BJ (cell line): ENCODE measurements around the gene ADSS1. TPM values are rescaled to one million over a fixed set of nuclear protein-coding genes. Genes with fewer than 3 reads are reported as not detected.

Experiments used
- CTCF ChIA-PET: fragments of 350-600 bp; formaldehyde crosslinking; extraction: SDS; loops from one replicate; lab custom pipeline; 2021; ENCODE audit warnings: antibody characterized with exemption, inconsistent platforms; lab: Yijun Ruan, JAX
- POLR2A ChIA-PET: fragments of 300-600 bp; sonication (Branson Sonifier 250); formaldehyde crosslinking; extraction: SDS; loops from one replicate; lab custom pipeline; 2021; ENCODE audit warnings: antibody characterized with exemption; lab: Charles Lee
- DNase-seq: peaks from one replicate; pipeline ENCODE4 v3.0.0-alpha.2; 2011; ENCODE audit warnings: low read depth
- H3K27me3 ChIP-seq: 2 replicates; pipeline ENCODE4 v1.6.0; 2011; ENCODE audit warnings: low read length; ENCODE audit not compliant: control insufficient read depth, insufficient read depth
- H3K36me3 ChIP-seq: 2 replicates; pipeline ENCODE4 v1.5.1; 2011; ENCODE audit warnings: low read length; ENCODE audit not compliant: control insufficient read depth, insufficient read depth
- H3K4me3 ChIP-seq: 2 replicates; pipeline ENCODE4 v1.5.1; 2011; ENCODE audit warnings: low read depth, mild to moderate bottlenecking, control low read depth, low read length
- polyA plus RNA-seq: library from polyadenylated mRNA; depleted of rRNA; stranded (reverse); fragments of >200 nt; gene quantifications from 2 replicates; pipeline ENCODE4 v1.2.3, GENCODE V29; 2011
- TF ChIP-seq, protein P1 (sequence below): IDR thresholded peaks from 2 replicates; pipeline ENCODE4 v1.5.1; 2011; ENCODE audit warnings: low read depth, mild to moderate bottlenecking, control low read depth, inconsistent platforms, low read length, moderate library complexity; ENCODE audit not compliant: insufficient read depth

Gene ADSS1
- polyA plus RNA-seq, 1 experiment = 4.5 TPM

- DNase-seq = no peak
- ChIA-PET POLR2A (no interaction called here), CTCF (interaction anchor here (1.7 kb wide), 1 partner anchor 26 kb away, joined by 3 read pairs; no protein-coding TSS in a partner anchor)
- peaks cover 42% of the 10 kb centered on the region for H3K36me3 ChIP-seq
- no peak overlapping the region for H3K4me3 ChIP-seq
- no peaks in the 10 kb centered on the region for H3K27me3 ChIP-seq
- TF ChIP-seq, protein P1, sequence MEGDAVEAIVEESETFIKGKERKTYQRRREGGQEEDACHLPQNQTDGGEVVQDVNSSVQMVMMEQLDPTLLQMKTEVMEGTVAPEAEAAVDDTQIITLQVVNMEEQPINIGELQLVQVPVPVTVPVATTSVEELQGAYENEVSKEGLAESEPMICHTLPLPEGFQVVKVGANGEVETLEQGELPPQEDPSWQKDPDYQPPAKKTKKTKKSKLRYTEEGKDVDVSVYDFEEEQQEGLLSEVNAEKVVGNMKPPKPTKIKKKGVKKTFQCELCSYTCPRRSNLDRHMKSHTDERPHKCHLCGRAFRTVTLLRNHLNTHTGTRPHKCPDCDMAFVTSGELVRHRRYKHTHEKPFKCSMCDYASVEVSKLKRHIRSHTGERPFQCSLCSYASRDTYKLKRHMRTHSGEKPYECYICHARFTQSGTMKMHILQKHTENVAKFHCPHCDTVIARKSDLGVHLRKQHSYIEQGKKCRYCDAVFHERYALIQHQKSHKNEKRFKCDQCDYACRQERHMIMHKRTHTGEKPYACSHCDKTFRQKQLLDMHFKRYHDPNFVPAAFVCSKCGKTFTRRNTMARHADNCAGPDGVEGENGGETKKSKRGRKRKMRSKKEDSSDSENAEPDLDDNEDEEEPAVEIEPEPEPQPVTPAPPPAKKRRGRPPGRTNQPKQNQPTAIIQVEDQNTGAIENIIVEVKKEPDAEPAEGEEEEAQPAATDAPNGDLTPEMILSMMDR = no peak
These were observed 20.8 kb upstream of the ADSS1 start for GRCh38 chr14:104703269-104703668.

DNA sequence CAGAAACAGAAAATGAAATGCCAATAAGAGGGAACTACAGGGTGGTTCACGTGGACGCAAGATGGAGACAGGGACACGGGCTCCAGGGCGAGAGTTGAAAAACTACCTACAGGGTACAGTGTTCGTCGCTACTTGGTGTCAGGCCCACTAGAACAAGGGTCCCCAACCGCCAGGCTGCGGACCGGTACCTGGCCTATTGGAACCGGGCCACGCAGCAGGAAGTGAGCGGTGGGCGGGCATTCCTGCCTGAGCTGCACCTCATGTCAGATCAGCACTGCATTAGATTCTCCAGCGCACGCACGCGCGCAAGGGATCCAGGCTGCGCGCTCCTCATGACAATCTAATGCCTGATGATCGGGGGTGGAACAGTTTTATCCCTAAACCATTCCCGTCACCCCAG, 19.8 kb upstream of the ADSS1 start:
- H3K4me3 ChIP-seq = no peak overlapping the region
- ChIA-PET POLR2A (no interaction called here), CTCF (no interaction called here)
- peaks cover 42% of the 10 kb centered on the region for H3K36me3 ChIP-seq
- no peak for DNase-seq
- no peaks in the 10 kb centered on the region for H3K27me3 ChIP-seq
- TF ChIP-seq, protein P1 = no peak

- Histone ChIP-seq H3K27me3 (no peaks in the 10 kb centered on the region), H3K4me3 (no peak overlapping the region), H3K36me3 (peaks cover 54% of the 10 kb centered on the region)
- TF ChIP-seq, protein P1 = no peak
- ChIA-PET CTCF (interaction anchor here (1.0 to 1.5 kb wide), 2 partner anchors 10 to 21 kb away, joined by 3 read pairs; no protein-coding TSS in a partner anchor), POLR2A (no interaction called here)
- no peak for DNase-seq
These were observed 18.5 kb upstream of the ADSS1 start for GRCh38 chr14:104705340-104706047.

DNA sequence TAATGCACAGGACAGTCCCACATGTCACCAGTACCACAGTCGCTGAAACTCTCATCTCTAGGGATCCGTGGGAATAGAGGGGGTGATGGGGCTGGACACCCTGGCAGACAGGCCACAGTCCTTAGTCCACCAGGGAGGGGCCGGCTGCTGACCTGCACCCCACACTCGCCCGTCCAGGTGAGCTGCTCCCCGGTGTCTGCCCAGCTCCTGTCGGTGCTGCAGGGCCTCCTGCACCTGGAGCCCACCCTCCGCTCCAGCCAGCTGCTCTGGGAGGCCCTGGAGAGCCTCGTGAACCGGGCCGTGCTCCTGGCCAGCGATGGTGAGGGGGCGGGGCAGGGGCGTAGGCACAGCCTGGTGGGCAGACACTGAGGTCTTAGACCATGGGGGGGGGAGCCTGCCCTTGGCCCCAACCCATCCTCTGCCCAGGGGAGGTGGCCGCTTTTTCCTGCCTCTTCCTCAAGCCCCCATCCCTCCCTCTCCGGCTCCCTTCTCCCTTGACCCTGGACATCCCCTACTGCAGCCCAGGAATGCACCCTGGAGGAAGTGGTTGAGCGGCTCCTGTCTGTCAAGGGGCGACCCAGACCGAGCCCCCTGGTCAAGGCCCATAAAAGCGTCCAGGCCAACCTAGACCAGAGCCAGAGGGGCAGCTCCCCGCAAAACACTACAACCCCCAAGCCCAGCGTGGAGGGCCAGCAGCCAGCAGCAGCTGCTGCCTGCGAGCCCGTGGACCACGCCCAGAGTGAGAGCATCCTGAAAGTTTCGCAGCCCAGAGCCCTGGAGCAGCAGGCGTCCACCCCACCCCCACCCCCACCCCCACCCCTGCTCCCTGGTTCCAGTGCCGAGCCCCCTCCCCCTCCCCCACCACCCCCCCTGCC, 17.1 kb upstream of the ADSS1 start:
- CTCF ChIA-PET = interaction anchor here (0.6 to 2.4 kb wide), 6 partner anchors 9 to 60 kb away, joined by 3 to 12 read pairs (median 4); no protein-coding TSS in a partner anchor
- Histone ChIP-seq H3K36me3 (peaks cover 57% of the 10 kb centered on the region), H3K4me3 (no peak overlapping the region), H3K27me3 (no peaks in the 10 kb centered on the region)
- DNase-seq = no peak
- TF ChIP-seq, protein P1 = no peak
- POLR2A ChIA-PET = no interaction called here
